ENCODE measurements around the gene C21orf58. TPM values are rescaled to one million over a fixed set of nuclear protein-coding genes. Genes with fewer than 3 reads are reported as not detected.
"Not testable (repeated sequence)": the region's sequence is repeated elsewhere in the genome, so short reads cannot be mapped to it uniquely, and the experiment has no call there.

Gene C21orf58
- total RNA-seq (2014; rRNA removed; shearing (Covaris generic)) = 4.4 TPM in 2 replicates
- polyA plus RNA-seq (2014; cell fraction: nucleus; rRNA removed) = 63.4 and 68.1 TPM in 2 replicates

DNA sequence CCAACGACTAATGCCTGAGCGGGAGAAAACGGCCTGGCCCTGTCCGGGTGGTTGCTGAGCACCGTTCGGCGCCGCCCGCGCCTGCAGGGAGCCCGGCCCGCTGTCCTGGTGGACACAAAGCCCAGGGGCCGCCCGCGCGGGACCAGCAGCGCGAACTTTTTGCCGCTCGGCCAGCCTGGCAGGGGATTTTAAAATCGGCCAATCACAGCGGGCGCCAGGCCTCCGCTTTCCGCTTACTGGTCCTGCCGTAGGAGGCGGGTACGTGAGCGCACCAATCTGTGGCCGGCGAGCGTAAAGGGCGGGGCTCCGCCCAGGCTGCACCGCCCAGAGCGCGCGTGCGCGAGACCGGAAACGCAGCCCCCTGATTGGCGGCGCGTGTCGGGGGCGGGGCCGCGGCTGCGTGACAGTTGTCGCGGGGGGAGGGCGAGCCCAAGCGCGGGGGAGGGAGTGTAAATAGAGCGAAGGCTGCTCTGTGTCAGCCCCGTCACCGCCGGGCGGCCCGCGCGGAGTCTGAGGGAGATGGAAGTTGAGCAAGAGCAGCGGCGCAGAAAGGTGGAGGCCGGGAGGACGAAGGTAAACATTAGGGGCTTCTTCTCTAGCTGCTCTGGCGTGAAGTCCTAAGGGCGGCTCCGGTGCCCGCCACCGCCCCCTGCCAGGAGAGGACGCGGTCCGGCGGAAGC is at the start of gene C21orf58, which contains the start of gene PCNT:
C21orf58 (minus strand) TSS at position 161 of the 680 bp plus-strand sequence. CDS start 1,132 bp downstream, outside the sequence.
PCNT (plus strand) TSS at position 447 of the 680 bp plus-strand sequence; CDS start at position 520, 73 bp downstream.
- peak; percentile 92 for DNase-seq (ENCODE audit: extremely low read depth, low read depth)

DNA sequence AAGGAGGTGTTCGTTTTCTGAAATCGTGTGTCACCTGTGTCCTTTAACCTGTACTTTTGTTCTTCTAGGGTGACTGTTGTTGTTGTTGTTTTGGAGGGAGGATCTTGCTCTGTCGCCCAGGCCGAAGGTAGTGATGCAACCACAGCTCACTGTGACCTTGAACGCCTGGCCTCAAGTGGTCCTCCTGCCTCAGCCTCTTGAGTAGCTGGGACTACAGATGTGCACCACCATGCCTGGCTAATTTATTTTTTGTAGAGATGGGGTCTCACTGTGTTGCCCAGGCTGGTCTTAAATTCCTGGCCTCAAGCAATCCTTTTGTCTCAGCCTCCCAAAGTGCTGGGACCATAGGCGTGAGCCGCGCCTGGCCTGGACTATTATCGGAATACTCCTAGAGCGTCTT is 49.3 kb upstream of the C21orf58 start:
- DNase-seq (ENCODE audit: extremely low read depth, low read depth) = not testable (repeated sequence)

DNA sequence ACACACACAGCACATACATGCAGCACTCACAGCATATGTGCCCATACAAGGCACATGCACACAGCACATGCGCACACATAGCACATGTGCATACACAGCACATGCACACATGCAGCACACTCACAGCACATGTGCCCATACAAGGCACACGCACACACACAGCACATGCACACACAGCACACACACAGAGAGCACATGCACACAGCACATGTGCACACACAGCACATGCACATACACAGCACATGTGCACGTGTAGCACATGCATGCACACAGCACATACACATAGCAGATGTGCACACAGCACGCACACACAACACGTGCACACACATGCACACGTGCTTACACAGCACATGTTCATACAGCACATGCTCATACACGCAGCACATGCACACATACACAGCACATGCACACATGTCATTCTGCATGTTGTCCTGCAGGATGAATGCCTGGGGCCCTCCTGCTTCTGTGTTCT is 48.4 kb upstream of the C21orf58 start:
- no peak for DNase-seq (ENCODE audit: extremely low read depth, low read depth)

DNA sequence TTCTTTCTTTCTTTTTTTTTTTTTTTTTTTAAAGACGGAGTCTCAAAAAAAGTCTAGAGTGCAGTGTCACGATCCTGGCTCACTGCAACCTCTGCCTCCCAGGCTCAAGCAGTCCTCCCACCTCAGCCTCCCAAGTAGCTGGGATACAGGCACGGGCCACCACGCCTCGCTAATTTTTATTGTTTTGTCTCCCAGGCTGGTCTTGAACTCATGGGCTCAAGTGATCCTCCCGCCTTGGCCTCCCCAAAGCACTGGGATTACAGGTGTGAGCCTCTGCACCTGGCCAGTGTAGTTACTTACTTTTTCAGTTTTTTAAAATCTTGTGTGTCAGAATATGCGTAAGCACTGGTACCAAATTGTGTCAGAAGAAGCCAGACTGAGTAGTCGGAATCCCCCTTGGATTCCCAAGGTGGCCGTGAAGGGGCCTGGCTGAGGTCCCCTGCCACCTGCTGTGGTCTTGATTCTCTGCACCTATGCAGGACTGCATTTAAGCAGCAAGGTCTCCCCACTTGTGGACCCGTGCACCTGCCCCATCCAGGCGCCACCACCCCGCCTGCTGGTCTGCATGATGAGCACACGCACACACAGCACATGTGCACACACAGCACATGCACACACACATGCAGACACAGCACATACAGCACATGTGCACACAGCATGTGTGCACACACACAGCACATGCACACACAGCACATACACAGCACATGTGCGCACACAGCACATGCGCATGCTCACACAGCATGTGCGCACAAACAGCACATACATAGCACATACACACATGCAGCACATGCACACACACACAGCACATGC is 47.7 kb upstream of the C21orf58 start:
- DNase-seq (ENCODE audit: extremely low read depth, low read depth) = no peak

DNA sequence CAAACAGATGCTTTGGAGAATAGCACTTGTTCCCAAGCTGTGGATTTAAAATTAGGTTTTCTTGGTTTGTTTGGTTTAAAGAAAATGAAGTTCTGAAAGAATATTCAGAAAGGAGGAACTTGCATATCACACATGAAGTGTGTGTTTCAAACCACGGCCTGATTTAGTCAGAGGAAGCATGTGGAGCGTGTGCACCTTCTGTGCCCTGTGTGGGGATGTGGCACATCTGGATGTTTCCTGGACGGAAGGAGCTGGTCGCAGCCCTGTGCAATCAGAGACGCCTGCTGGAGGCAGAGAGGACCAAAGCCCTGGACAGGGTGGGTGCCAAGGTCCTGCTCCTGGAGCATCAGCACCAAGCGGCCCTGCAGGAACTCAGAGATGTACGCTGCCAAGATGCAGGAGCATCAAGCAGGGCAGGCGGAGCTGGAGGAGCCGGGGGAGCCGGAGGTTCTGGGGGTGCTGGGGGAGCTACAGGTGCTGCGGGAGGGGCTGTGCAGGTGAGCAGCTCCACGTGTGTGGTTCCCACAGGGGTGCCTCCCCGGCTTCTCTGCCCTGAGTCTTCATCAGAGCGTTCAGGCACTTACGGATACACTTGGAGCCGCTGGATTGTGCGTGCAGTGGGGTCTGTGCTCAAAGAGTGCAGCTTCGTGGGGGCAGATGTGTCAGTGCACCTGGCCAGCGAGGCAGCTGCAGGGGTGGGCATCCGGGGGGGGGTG is 46.0 kb upstream of the C21orf58 start:
- DNase-seq (ENCODE audit: extremely low read depth, low read depth) = no peak

DNA sequence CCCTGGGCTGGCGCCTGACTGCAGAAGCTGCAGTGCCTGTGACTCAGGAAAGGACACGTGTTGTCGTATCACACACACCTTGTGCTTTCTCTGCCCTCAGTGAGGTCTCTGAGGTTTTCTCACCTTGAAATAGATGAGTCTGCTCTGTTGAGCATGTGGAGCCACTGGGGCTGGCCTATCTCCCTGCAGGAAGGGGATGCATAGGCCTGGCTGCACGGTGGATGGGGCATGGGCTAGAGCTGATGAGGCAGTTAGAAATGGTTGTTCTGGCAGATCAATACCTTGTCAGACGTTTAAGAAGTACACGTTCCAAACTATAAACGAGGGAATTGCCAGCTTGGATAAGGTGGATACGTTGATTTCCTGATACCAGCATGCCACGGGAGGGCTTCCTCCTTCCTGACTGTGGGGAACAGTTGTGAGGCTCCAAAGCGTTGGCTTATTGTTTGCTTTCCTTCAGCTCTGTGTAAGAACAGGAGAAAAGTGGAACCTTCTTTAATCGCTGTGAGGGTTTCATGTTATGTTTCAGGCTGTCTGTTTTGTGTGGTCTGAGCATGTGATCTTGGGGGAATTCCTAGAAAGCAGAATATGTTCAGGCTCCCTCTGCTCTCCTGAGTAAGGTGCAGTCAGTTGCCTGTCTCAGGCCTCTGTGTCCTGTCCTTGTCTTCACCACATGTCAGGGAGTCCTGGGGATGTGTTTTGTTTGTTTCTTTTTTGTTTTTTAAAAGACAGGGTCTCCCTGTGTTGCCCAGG is 45.0 kb upstream of the C21orf58 start:
- no peak for DNase-seq (ENCODE audit: extremely low read depth, low read depth)

DNA sequence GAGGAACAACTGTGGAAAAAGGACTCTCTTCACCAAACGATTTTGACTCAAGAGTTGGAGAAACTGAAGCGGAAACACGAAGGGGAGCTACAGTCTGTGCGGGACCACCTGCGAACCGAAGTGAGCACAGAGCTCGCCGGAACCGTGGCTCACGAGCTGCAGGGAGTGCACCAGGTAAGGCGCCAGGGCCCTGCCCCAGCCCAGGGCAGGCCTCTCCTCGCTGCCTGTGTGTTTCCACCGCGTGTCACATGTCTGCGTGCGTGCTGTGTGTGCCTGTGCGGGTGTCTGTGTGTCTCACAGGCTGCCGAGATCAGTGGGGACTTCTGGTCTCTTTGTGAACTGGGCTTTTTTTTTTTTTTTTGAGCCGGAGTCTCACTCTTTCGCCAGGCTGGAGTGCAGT is 43.3 kb upstream of the C21orf58 start:
- DNase-seq (ENCODE audit: extremely low read depth, low read depth) = no peak

DNA sequence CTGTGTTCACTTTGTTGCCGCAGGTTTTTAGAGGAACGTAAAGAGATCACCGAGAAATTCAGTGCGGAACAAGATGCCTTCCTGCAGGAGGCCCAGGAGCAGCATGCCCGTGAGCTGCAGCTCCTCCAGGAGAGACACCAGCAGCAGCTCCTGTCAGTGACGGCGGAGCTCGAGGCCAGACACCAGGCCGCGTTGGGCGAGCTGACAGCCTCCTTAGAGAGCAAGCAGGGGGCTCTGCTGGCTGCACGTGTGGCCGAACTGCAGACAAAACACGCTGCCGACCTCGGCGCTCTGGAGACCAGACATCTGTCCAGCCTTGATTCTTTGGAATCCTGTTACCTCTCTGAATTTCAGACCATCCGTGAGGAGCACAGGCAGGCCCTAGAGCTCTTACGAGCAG is 42.9 kb upstream of the C21orf58 start:
- no peak for DNase-seq (ENCODE audit: extremely low read depth, low read depth)

DNA sequence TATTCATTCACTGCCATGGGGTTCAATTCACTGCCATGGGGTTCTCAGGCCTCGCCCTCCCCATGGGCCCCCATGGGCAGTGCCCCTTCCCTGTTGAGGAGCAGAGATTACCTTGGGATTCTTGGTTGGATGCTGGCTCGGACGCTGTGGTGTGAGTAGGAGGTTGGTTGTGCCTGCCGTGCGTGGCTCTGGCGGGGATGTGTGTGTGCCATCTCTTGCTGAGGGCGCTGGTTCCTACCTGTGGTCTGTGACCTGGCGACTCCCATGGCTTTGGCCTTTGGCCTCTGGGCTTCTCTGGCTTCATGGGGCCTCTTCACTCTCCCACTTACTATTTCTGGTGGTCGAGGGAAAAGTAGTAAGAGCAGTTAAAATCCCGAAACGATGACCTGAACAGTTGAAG is 42.4 kb upstream of the C21orf58 start:
- no peak for DNase-seq (ENCODE audit: extremely low read depth, low read depth)

DNA sequence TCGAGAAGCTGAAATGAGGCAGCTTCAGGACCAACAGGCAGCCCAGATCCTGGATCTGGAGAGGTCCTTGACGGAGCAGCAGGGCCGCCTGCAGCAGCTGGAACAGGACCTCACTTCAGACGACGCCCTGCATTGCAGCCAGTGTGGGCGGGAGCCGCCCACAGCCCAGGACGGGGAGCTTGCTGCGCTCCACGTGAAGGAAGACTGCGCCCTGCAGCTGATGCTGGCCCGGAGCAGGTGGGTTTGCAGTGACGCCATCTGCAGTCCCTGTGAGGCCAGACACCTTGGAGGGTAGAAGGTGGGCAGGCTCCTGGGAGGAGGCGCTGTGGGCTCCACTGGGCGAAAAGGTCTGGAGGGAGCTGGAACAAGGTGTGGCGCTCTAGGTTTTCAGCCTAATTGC is 40.0 kb upstream of the C21orf58 start:
- DNase-seq (ENCODE audit: extremely low read depth, low read depth) = no peak

DNA sequence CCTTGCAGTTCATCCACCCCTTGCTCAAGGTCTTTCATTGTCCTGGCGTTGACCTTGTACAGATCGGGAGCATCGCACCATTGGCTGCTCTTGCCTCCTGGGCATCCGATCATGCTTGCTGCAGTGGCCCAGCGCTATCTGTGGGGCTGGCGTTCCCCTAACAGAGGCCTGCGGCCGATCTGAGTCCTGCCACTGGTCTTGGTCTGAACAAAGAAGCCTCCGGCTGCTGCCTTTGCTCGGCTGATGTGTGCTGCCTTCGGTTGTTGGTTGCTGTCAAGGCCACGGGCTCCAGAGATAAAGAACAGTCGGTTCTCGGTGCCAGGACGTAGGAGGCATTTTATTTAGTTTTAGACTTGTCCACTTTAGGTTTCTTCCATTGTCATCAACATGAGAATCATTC is 39.3 kb upstream of the C21orf58 start:
- no peak for DNase-seq (ENCODE audit: extremely low read depth, low read depth)

DNA sequence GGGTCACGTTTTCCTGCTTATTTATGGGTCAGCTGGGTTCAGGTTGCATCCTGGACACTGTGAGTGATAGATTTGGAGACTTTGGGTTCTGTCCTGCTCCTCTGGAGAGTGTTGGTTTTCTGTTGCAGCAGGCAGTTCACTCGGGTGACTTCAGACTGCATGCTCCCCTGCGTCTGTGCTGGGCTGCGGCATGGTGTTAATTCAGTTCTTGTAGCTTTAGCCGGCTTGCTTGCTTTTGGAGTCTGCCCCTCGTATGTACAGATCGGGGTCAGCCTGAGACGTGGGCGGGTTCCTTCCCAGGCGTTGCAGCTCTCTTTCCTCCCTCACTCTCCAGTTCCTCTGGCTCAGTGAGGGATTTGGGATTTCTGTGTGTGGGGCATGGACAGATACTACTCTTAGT is 38.3 kb upstream of the C21orf58 start:
- no peak for DNase-seq (ENCODE audit: extremely low read depth, low read depth)

DNA sequence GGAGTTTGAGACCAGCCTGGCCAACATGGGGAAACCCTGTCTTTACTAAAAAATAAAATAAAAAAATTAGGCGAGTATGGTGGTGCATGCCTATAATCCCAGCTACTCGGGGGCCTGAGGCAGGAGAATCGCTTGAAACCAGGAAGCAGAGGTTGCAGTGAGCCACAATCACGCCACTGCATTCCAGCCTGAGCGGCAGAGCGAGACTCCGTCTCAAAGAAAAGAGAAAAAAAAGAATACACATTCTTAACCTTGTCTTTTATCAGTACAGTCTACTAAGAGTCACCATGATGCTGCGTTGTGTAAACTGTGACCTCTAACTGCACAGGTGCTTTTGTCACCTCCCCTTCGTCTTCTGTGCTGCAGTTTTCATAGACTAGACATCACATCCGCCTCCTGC is 37.5 kb upstream of the C21orf58 start:
- DNase-seq (ENCODE audit: extremely low read depth, low read depth) = no peak

DNA sequence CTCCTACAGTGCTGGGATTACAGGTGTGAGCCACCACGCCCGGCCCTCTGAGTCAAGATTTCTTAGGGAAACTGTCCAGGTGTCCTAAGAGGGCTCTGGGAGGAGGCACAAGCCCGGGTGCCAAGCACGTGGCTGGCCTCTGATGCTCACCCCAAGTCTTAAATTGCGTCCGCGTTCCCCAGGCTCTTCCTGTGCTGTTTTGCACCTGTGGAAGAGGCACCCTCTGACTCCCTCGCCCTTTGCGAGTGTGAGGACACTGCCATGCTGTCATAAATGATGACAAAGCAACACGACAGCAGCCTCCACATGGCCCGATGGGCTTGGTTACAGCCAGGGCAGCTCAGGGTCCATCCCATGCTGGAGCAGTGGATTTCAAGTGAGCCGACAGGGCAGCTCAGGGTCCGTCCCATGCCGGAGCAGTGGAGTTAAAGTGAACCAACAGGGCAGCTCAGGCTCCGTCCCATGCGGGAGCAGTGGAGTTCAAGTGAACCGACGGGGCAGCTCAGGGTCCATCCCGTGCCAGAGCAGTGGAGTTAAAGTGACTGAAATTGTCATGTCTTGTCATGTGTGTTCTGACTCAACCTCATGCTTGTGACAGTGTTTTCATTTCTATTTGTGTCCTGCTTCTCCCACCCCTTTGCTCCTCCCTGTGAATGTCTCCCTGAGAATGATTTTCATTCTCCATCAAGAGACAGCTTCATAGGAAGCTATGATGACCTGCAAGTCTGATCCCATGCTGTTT is 34.2 kb upstream of the C21orf58 start:
- DNase-seq (ENCODE audit: extremely low read depth, low read depth) = no peak

DNA sequence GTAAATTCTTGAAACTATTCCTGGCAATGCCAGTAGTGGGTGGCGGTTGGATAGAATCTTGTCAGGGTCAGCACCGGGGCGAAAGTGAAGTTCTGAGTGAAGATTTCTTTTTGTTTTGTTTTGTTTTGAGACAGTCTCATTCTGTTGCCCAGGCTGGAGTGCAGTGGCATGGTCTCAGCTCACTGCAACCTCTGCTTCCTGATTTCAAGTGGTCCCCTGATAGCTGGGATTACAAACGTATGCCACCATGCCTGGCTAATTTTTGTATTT is 33.6 kb upstream of the C21orf58 start:
- DNase-seq (ENCODE audit: extremely low read depth, low read depth) = no peak

DNA sequence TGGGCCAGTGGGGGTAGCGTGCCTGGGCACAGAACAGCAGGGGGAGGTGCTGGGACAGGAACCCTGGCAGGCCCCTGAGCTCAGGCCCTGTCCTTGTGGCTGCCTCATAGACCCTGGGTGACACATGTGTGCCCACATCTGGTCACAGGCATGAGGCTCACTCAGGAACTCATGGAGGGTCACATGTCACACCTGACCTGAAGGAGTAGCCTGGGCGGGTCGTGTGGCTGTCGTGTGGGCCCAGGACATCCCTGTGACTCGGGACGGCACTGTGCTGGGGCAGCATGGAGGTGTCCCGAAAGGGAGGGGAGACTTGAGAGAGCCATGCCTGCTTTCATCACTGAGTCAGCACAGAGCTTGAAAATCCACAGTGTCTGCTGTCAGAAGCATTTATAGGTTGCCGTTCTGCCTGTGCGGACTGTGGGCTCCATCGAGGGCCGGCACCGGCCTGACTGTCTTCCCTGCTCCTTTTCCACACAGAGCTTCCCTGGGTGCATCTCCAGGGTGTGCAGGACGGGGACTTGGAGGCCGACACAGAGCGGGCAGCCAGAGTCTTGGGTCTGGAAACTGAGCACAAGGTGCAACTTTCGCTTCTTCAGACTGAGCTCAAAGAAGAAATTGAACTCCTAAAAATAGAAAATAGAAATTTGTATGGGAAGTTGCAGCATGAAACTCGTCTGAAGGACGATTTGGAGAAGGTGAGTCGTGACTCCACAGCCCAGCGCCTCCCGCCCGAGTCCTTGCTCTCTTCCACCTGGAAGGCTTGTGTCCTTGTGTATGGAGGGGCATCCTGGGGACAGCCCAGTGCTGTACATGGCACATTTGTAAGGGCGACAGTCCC is 33.0 kb upstream of the C21orf58 start:
- no peak for DNase-seq (ENCODE audit: extremely low read depth, low read depth)

DNA sequence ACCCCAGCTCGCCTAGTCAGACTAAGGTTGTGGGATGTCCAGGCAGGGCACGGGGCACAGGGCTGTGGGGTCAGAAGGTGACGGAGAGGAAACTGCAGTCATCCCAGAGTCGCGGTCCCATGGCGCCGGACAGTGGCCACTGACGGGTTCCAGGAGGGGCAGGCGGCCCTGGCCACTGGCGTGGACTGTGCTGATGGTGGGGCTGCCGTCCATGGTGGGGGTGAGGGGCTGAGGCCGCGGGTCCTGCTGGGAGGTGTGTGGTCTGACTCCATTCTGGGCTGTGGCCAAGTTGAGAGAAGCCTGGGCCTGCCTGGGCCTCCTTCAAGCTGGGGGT is 32.3 kb upstream of the C21orf58 start:
- no peak for DNase-seq (ENCODE audit: extremely low read depth, low read depth)

DNA sequence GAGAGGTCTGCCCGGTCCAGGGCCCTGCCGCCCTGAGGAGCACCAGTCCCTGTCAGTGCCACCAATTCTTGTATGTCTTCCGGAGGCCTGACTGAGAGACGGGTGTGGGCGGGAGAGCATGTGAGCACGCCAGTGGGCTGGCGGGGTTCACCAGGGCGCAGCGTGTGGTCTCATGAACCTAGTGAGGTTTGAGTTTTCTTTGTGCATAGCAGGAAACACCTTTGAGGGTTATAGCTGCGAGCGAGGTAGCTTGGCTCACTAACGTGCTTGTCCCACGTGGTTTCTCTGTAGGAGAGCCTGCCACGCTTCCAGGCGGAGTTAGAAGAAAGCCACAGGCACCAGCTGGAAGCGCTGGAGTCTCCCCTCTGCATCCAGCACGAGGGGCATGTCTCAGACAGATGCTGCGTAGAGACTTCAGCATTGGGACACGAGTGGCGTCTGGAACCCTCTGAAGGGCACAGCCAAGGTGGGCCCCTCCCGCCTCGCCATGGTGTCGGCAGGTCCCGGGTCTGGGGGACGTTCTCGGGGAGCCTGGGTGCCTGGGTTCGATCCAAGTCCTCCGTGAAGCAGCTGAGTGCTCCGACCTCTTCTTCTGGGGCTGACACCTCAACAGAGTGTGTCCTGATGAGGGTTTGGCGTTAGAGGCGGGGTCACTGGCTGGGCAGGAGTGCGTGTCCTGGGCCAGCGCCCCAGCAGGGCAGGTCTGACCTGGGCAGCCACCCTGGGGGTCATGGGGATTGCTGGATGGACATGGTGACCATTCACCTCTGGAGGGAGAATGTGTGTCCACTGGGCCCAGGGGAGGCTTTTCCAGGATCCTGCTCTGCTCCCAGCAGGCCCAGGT is 31.7 kb upstream of the C21orf58 start:
- DNase-seq (ENCODE audit: extremely low read depth, low read depth) = no peak
